GM21367 (cell line): ENCODE measurements around the gene ARHGAP31.

ENCODE experiments used
- ATAC-seq: cut with Tn5 transposase; IDR thresholded peaks from one replicate; pipeline ENCODE4 v1.9.1; 2021; ENCODE audit not compliant: unreplicated experiment

Gene ARHGAP31

GRCh38 chr3:119375106-119375505 is 80.9 kb downstream of the ARHGAP31 start:
- no peak for ATAC-seq

GRCh38 chr3:119375510-119375909 is 81.3 kb downstream of the ARHGAP31 start:
- ATAC-seq, result no peak

- no peak for ATAC-seq
These were observed 82.6 kb downstream of the ARHGAP31 start for GRCh38 chr3:119376758-119377157.

GRCh38 chr3:119378259-119378803 is 84.1 kb downstream of the ARHGAP31 start:
- ATAC-seq, result no peak

- ATAC-seq, result no peak
These were observed 86.5 kb downstream of the ARHGAP31 start for GRCh38 chr3:119380697-119381096.

- ATAC-seq, result no peak
These were observed 88.0 kb downstream of the ARHGAP31 start for GRCh38 chr3:119382134-119382533.

- no peak for ATAC-seq
These were observed 94.4 kb downstream of the ARHGAP31 start for GRCh38 chr3:119388577-119388976.

GRCh38 chr3:119395923-119396358 is 101.8 kb downstream of the ARHGAP31 start:
- peak; percentile 67 for ATAC-seq

- ATAC-seq, result no peak
These were observed 102.7 kb downstream of the ARHGAP31 start for GRCh38 chr3:119396870-119397269.

GRCh38 chr3:119400466-119400865 is 106.3 kb downstream of the ARHGAP31 start:
- no peak for ATAC-seq

- peak; percentile 61 for ATAC-seq
These were observed 106.9 kb downstream of the ARHGAP31 start for GRCh38 chr3:119401069-119401468.

- ATAC-seq, result peak; percentile 62
These were observed 107.6 kb downstream of the ARHGAP31 start for GRCh38 chr3:119401503-119402440.

GRCh38 chr3:119402791-119403190 is 108.6 kb downstream of the ARHGAP31 start:
- ATAC-seq, result no peak

GRCh38 chr3:119403201-119403600 is 109.0 kb downstream of the ARHGAP31 start:
- ATAC-seq, result no peak

- ATAC-seq, result no peak
These were observed 111.1 kb downstream of the ARHGAP31 start for GRCh38 chr3:119405315-119405714.

- ATAC-seq, result no peak
These were observed 114.2 kb downstream of the ARHGAP31 start for GRCh38 chr3:119408243-119408950.

GRCh38 chr3:119409844-119410243 is 115.7 kb downstream of the ARHGAP31 start:
- no peak for ATAC-seq

- ATAC-seq, result no peak
These were observed 119.6 kb downstream of the ARHGAP31 start for GRCh38 chr3:119413603-119414280.

GRCh38 chr3:119416873-119417272 is 122.7 kb downstream of the ARHGAP31 start:
- ATAC-seq, result no peak

- ATAC-seq, result no peak
These were observed 123.8 kb downstream of the ARHGAP31 start for GRCh38 chr3:119417771-119418512.
